Right ventricle myocardium inferior (tissue), 1 donor: ENCODE results near the gene SYCP2L. TPM values are rescaled to one million over a fixed set of nuclear protein-coding genes. Genes with fewer than 3 reads are reported as not detected.
"Not testable (repeated sequence)": the region's sequence is repeated elsewhere in the genome, so short reads cannot be mapped to it uniquely, and the experiment has no call there.

Source experiments
- ATAC-seq: fragments of 200-7000 bp; cut with Tn5 transposase; one replicate; pipeline ENCODE4 v1.9.1; 2020; ENCODE audit warnings: mild to moderate bottlenecking, moderate library complexity
- DNase-seq: peaks from one replicate; pipeline ENCODE4 v3.0.0; 2021; ENCODE audit errors: missing footprints
- intact Hi-C: fragments of 100-400 bp; cut with DNase I; formaldehyde crosslinking; loops from one replicate; pipeline ENCODE4 v1.11.0; 2022
- total RNA-seq: library from RNA; stranded (reverse); fragmentation: NEBNext Ultra II Directional; extraction: Animal tissue kit (Norgen Biotek cat#: 25700); gene quantifications from one replicate; pipeline ENCODE4 v1.2.1, GENCODE V29; 2021
- donor health status: DM: no; HTN: yes; CAD: no; lungs with severe emphysema.

Gene SYCP2L
- total RNA-seq, 1 donor from 2014 or later: 0.92 TPM

- no peak for ATAC-seq
- DNase-seq: no peak
- intact Hi-C loops: no loop called here
These were observed 11.8 kb upstream of the SYCP2L start for GRCh38 chr6:10875026-10875425.

DNA sequence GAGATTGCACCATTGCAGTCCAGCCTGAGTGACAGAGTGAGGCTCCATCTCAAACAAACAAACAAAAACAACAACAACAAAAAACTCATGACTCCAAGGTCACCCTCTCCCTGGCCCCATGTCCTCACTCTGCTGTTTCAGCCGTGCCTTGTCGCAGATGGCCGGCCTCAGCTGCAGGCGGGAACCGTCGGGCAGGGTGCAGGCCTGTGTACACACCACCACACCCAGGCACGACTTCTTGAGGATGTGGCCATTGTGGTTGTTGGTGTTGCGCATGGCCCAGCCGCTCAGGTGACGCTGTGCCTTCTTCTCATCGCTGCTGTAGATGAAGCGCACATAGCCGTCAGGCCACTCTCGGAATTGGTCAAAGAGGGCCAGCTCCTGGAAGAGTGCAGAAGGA lies 9.8 kb upstream of the SYCP2L start:
- intact Hi-C loops: no loop called here
- ATAC-seq (no peak), DNase-seq (no peak)

DNA sequence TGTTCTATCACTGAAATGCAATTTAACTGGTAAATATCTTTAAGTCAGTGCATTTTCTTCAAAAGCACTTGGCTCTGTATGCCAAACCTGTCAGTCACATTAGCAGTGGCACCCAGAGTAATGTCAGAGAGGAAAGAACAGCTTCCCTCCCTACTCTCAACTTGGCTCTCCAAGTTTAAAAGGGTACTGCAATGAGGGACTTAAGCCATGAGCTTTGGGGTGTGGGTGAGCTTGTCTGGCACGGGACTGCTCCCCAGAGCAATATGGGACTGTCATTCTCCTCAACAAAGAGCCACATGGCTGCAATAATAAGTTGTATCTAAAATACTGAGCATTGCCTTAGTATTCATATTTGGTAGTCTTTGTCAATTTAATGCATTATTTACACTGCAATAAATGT lies 9.0 kb upstream of the SYCP2L start:
- DNase-seq (no peak), ATAC-seq (no peak)
- intact Hi-C loops: no loop called here

- ATAC-seq (no peak), DNase-seq (no peak)
- intact Hi-C loops: no loop called here
These were observed 6.5 kb upstream of the SYCP2L start for GRCh38 chr6:10880366-10880765.

GRCh38 chr6:10882253-10882630 lies 4.6 kb upstream of the SYCP2L start:
- intact Hi-C loops, ATAC-seq, DNase-seq: not testable (repeated sequence)

DNA sequence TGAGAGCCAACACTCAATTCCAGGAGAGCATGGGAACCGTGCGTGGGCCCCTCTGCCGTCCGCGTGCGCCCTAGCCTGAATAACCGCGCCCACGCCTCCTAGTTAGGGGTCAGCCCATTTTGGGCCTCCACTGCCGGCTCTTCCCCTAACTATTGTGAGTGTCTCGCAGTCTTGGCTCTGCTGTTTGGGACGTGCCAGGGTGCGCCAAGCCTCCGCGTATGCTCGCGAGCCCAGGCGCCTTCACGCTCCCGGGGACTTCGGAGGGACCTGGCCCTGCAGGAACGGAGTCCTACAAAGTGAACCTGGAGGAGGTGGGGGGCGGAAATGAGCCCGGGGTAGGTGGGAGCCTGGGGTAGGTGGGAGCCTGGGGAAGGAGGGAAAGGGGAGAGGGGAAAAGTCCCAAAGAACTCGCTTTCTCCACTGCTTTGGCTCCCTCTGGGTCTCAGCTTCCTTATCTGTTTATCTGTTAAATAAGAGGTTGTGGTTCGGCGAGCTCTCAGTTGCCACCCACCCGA lies 4.1 kb upstream of the SYCP2L start:
- DNase-seq: no peak
- ATAC-seq: no peak
- intact Hi-C loops: no loop called here

- no peak for DNase-seq
- intact Hi-C loops: no loop called here
- no peak for ATAC-seq
These were observed 3.3 kb upstream of the SYCP2L start for GRCh38 chr6:10883312-10884244.

- intact Hi-C loops: no loop called here
- DNase-seq (no peak), ATAC-seq (no peak)
These were observed 2.4 kb upstream of the SYCP2L start for GRCh38 chr6:10884245-10884972.

DNA sequence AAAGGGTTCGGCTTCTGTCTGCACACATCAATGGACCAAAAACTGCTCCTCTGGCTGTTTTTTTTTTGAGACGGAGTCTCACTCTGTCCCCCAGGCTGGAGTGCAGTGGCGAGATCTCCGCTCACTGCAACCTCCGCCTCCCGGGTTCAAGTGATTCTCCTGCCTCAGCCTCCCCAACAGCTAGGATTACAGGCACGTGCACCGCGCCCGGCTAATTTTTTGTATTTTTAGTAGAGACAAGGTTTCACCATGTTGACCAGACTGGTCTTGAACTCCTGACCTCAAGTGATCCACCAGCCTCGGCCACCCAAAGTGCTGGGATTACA lies 524 bp upstream of the SYCP2L start:
- ATAC-seq, intact Hi-C loops, DNase-seq: not testable (repeated sequence)

DNA sequence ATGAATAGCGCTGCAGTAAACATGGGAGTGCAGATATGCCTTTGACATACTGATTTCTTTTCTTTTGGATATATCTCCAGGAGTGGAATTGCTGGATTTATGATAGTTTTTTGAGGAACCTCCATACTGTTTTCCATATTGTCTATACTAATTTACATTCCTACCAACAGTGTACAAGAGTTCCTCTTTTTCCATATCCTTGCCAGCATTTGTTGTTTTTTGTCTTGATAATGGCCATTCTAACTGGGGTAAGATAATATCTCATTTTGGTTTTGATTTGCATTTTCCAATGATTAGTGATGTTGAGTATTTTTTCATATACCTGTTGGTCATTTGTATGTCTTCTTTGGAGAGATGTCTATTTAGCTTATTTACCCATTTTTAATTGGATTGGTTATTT lies 3.3 kb downstream of the SYCP2L start:
- ATAC-seq (no peak), DNase-seq (no peak)
- intact Hi-C loops: no loop called here

DNA sequence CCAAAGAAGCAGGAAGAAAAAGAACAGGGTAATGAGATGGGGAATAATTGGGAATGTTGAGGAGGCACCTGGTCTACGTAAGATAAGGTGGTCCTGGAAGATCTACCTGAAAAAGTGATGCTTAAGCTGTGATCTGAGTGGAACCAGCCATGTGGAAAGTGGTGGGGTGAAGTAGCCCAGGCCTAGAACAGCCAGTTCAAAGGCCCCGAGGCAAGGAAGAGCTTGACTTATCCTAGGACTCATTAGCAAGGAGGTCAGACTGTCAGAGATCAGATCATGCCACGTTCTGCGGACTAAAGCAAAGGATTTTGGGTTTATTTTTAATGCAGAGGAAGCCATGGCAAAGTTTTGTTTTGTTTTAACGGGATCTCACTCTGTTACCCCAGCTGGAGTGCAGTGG lies 5.1 kb downstream of the SYCP2L start:
- intact Hi-C loops: no loop called here
- no peak for ATAC-seq
- no peak for DNase-seq

GRCh38 chr6:10894958-10895357 lies 8.1 kb downstream of the SYCP2L start:
- ATAC-seq (no peak), DNase-seq (no peak)
- intact Hi-C loops: no loop called here

GRCh38 chr6:10896691-10897090 lies 9.8 kb downstream of the SYCP2L start:
- no peak for ATAC-seq
- intact Hi-C loops: no loop called here

DNA sequence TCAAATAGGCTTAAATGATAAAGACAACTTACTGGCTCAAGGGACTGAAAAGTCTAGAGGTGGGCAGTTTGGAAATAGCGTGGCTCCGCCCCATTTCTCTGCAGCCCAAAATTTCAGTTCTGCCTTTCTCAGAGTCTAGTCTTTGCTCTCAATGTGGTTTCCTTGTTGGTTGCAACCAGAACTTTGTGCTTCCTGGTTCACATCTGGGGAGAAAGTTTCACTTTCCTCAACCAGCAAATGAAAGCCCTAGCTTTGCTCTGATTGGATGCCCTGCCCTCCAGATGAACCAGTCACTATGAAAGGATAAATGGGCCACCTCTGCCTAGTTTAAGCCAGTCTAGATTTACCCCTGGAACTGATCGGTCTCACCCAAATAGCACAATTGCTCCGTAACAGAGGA lies 14.9 kb downstream of the SYCP2L start:
- DNase-seq (no peak), ATAC-seq (peak; percentile 50)
- intact Hi-C loops: no loop called here

More at GRCh38 chr6:10896691-10897090, 9.8 kb downstream of the SYCP2L start:
- DNase-seq: no peak

DNA sequence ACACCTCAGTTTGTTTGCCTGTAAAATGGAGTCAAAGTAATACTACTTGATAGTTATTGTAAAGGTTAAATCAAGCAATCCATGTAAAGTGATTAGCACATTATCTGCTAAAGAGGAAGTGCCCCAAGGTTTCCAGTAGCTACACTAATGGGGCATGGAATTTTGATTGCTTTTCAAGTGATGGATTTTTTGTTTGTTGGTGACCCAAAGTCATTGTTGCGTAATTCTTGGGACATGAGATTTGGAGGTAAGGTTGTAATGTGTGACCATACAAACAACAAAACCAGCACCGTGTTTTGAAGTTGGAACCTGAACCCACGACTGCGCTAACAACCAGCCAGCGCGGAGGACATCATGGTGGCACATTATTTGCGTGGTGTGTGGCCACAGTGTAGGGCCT lies 17.2 kb downstream of the SYCP2L start:
- DNase-seq (no peak), ATAC-seq (no peak)
- intact Hi-C loops: no loop called here

DNA sequence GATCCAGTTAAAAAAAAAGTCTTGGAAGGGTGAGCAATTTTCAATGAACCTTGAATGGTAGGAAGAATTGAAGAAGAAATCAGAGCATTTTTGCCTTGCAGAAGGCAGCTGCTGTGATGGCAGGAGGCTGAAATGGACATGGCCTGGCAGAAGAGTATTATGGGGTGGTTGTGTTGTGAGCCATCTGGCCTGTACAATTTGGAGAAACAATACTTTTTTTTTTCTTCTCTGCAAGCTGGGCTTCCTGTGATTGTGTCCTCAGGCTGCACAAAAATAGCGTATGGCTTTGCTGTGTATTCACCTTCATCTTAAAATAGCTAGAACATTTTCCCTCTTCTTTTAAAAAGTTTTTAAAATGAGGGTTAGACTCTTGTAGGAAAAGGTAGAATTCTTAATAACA lies 21.4 kb downstream of the SYCP2L start:
- DNase-seq (no peak), ATAC-seq (no peak)
- intact Hi-C loops: no loop called here

- intact Hi-C loops, ATAC-seq, DNase-seq: not testable (repeated sequence)
These were observed 32.7 kb downstream of the SYCP2L start for GRCh38 chr6:10919520-10919919.

DNA sequence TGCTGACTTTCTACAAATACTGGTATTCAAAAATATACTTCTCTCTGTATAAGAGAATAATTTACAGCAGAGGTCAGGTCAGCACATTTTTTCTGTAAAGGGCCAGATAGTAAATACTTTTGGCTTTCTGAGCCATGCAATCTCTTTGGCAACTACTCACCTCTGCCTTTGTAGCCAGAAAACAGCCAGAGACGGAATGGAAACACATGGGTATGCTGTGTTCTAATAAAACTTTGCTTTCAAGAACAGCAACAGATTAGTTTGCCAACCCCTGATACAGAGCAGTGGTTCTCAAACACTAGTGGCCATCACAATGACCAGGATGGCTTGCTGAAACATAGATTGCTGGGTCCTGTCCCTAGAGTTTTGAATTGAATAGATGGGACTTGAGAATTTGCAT lies 46.3 kb downstream of the SYCP2L start:
- no peak for ATAC-seq
- intact Hi-C loops: no loop called here
- DNase-seq: no peak

GRCh38 chr6:10939840-10940239 lies 53.0 kb downstream of the SYCP2L start:
- no peak for DNase-seq
- ATAC-seq: no peak
- intact Hi-C loops: no loop called here

DNA sequence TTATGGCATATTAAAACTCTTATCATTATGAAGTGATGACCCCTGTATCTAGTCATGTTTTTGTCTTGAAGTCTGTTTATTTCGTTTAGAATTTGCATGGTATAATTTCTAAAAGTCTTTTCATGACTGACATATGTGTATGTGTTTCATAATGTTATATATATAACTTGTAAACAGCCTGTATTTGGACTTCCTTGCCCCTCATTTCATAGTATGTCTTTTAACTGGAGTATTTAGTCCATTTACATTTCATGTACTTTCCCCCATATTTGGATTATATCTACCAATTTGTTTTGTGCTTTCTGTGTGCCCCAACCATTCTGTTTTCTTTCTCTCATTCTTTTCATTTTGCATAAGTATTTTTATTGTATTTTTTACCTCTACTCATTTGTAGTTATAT lies 59.0 kb downstream of the SYCP2L start:
- intact Hi-C loops: no loop called here
- no peak for DNase-seq
- ATAC-seq: no peak
